Stimulated activated CD4-positive, alpha-beta T cell treated with anti-CD3 and anti-CD28 coated beads, Interleukin-12 subunit alpha, Interleukin-12 subunit beta, amount 100 ng/mL, for 48 hours (primary cell): ENCODE measurements around the gene PIK3CG.
"Not testable (repeated sequence)": the region's sequence is repeated elsewhere in the genome, so short reads cannot be mapped to it uniquely, and the experiment has no call there.

Experiments
- DNase-seq, 3 donors: peaks; one replicate each; pipeline ENCODE4 v3.0.0-alpha.2; 2020; ENCODE audit warnings: low read depth in 2 of 3, low spot score in 1 of 3

Gene PIK3CG

DNA sequence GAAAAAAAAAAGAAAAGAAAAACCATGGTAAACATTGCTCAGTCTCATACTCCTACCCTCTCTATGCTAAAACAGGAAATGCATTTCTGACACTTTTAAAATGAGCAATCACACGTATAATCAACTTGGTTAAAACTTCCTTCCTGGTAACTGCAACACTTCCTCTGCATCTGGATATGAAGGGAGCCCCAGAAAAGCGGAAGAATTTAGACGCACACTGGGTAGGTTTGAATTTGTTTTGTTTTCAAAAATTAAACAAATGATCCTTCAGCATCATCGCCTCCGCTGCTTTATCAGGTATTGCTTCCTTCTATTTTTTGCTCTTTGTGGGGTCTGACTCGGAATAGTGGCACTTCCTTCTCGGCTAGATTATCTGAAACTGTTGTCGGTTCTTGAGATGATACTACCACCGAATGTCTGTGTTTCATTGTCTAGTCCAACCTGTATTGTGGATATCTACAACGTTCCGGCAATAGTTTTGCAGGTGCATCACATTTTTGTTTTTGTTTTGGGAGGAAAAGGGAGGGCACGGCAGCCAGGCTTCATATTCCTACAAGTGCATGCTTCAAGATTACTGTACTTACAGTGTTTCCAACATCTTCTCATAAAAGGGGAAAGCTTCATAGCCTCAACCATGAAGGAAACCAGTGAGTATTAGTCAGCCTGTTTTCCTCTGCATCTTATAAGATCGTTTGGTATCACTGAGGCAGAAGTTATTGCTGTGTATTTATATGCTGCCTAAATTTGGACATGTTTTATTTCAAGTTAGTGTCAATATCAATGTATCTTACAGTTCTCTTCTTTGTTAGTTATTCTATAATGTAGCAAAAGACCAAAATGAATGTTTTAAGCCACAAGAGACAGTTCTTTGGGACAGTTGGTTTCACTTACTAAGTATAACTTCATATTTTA lies at the start of gene PIK3CG:
TSS of gene PIK3CG (plus strand) at position 153 of the 912 bp plus-strand sequence. CDS start 2,280 bp downstream, outside the sequence.
- no peak for DNase-seq

DNA sequence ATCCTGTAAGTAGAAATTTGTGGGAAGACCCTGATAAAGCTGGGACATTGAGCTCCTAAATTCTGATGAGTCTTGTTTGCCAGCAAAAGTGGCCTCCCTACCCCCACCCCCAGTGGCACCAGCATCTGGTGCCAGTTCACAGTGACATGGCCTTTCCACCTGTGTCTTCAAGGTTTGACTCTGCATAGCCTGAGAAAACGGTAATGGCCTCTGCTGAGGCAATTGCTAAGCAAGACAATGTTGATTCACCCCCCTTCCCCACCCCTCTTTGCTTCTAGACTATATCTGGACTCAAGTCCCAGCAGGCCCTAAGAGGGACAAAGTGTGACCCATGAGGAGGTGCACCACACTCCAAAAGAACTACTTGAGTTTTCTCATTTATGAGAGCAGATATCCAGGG lies 48.0 kb upstream of the PIK3CG start:
- no peak for DNase-seq

DNA sequence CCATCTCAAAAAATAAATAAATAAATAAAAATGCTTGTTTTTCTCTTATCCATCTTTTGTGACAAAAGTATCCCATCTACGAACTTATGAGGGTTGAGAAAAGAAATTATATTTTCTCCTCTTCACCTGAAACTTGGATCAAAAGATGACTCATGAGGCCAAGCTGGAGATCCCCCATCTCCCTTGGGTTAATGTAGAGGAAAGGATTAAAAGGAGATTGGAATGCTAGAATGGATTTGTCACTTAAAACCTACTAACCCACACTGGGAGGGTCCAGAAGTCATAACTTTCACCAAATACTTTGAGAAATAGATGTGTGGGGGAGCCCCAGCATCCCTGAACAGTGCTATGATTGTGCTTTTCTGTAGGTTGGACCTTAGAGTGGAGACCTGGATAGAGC lies 46.3 kb upstream of the PIK3CG start:
- DNase-seq: no peak

DNA sequence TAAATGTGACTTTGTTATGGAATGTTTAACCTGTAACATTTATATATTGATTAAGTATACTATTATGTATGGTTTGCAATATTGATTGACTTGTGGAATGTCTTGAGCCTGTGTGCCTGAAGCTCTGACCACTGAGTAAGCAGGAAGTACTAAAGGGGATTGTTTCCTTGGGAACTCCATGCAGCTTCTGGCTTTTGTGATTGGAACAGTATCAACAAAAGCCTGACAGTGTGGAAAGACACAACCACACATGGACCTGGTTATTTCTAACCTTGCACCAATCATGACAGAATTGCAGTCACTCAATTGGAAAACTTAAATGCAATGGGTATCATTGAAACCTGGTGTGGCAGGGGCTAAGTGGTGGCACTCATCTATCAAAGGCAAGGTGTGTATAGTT lies 45.5 kb upstream of the PIK3CG start:
- DNase-seq: no peak

DNA sequence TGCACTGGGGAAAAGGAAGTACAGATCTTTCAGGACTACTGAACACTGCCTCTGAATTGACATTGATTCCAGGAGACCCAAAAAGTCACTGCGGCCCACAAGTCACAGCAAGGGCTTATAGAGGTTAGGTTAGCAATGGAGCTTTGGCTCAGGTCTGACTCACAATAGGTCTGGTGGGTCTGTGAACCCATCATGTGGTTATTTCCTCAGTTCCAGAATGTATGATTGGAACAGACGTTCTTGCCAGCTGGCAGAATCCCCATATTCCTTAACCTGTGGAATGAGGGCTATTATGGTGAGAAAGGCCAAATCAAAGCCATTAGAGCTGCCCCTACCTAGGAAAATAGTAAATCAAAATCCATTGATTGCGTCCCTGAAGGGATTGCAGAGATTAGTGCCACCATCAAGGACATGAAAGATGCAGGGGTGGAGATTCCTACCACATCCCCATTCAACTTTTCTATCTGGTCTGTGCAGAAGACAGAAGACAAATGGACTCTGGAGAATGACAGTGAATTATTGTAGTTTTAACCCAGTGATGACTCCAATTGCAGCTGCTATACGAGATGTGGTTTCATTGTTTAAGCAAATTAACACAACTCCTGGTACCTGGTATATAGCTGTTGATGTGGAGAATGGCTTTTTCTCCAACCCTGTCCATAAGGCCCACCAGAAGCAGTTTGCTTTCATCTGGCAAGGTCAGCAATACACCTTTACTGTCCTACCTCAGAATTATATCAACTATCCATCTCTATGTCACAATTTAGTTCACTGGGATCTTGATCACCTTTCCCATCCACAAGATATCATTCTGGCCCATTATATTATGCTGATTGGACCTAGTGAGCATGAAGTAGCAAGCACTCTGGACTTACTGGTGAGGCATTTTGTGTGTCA lies 44.5 kb upstream of the PIK3CG start:
- no peak for DNase-seq

DNA sequence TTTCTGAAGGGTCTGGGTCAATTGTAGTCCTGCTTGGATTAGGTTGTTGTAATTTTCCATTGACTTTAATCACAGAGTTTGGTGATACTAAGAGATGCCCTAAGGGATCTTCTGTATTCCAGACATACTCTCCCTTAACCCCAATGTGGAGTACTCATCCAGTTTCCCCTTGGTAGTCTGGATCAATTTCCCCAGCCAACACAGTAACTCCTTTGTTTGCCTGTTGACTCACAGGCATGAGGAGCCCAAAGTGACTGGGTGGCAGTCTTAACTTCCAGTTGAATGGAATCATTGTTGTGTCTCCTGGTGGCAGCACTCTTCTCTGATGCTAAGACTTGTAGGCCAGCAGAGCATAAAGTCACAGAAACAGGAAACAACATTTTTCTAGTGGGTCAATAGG lies 41.5 kb upstream of the PIK3CG start:
- no peak for DNase-seq

DNA sequence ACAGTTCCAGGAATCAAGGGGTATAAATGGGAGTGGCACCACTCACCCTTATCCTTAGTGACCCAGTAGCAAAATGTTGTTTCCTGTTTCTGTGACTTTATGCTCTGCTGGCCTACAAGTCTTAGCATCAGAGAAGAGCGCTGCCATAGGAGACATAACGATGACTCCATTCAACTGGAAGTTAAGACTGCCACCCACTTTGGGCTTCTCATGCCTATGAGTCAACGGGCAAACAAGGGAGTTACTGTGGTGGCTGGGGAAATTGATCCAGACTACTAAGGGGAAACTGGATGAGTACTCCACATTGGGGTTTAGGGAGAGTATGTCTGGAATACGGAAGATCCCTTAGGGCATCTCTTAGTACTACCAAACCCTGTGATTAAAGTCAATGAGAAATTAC lies 40.6 kb upstream of the PIK3CG start:
- no peak for DNase-seq

DNA sequence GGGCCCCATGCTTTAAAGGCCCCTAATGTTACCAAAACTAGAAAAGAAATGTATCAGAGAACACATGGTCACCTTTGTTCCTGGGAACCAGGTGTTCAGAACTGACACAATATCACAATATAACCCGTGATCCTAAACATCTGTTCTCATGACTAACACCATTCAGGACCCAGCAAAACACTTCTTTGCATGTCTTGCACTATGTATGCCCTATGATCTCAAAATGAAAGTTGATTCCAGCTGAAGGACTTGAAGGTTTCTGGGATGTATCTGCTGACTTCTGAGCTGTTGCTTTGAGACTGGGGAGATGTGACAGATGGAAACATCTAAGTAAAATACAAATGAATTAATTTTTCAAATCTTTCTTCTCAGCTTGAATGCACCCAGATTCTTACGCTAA lies 37.5 kb upstream of the PIK3CG start:
- no peak for DNase-seq

DNA sequence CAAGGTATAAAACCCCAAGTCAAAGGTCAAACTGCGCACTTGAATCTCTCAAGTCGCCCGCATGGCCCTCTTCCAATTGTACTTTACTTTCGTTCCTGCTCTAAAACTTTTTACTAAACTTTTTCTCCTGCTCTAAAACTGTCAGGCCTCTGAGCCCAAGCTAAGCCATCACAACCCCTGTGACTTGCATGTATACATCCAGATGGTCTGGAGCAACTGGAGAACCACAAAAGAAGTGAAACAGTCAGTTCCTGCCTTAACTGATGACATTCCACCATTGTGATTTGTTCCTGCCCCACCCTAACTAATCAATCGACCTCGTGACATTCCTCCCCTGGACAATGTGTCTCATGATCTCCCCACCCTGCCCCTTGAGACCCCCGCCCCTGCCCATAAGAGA lies 35.6 kb upstream of the PIK3CG start:
- DNase-seq: no peak

DNA sequence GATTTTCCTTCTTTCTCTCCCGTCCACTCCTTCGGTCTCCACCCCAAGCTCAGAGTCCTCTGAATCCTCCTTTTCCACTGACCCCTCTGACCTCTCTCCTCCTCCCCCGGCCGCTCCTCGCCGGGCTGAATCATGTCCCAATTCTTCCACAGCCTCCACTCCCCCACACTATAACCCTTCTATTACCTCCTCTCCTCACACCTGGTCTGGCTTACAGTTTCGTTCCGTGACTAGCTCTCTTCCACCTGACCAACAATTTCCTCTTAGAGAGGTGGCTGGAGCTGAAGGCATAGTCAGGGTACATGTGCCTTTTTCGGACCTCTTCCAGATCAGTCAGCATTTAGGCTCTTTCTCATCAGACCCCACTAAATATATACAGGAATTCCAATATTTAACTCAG lies 34.2 kb upstream of the PIK3CG start:
- DNase-seq: not testable (repeated sequence)

DNA sequence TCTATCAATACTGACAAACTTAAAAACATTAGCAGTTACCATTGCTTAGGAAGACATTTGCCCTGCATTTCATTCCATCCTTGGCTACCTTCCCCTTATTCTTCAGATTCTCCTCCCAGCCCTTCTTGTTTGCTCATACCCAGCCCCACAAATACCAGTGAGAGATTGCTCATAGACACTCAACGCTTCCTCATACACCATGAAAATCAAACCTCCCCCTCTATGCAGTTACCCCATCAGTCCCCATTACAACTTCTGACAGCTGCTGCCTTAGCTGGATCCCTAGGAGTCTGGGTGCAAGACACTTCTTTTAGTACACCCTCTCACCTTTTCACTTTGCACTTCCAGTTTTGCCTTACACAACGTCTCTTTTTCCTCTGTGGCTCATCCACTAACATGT lies 28.3 kb upstream of the PIK3CG start:
- DNase-seq: no peak

DNA sequence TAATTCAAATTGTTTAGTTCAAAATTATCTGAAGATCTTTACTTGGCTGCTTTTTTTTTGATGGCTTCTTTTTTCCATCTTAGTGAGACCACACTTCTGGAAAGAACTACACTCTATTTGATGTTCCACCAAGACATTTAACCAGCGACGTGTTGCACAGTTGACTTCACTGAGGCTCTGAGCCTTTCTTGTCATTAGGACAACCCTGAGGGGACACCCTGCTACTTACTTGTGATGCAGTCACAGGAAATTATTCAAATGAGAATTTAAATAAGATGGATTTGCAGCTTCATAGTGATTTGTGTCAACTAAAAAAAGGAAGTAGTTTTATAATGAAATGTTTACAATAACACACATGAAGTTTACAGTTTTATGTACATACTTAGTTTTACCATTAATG lies 25.6 kb upstream of the PIK3CG start:
- DNase-seq: no peak

DNA sequence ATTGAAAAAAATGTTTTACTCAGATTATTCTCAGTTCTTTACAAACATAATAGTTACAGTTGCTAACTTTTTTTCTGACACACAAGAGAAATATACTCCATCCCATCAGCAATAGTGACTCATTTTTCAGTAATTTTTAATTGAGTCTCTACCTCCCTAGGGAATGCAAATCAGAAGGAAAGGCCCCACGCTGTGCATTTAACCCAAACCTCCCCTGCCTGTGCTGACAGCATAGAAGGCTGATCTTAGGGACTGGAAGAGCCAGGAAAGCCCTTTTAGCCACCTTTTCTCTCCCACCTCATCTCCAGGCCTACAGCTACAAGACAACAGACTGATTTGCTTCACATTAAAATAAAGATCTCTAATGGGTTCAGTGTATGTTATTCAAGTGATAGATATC lies 24.7 kb upstream of the PIK3CG start:
- no peak for DNase-seq

DNA sequence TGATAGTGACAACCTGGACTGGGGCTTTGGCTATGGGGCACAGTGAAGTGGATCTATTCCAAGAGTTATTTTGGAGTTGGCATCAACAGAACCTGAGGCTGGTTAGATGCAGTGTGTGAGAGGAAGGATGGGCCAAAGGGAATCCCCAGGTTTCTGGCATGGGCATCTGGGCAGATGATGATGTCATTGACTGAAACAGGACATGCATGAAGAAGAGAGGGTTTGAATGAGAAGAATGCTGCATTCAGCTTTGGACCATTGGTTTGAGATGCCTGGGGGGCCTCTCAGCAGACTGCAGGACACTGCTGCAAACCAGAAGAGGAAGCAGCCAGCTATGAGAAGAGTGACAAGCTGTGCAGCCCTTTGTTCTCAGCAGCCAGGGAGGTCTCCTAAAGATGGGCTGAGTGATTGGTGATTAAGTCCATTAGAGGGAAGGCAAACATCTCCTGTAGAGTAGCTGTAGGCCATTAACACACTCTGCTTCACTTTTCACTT lies 23.1 kb upstream of the PIK3CG start:
- DNase-seq: no peak

DNA sequence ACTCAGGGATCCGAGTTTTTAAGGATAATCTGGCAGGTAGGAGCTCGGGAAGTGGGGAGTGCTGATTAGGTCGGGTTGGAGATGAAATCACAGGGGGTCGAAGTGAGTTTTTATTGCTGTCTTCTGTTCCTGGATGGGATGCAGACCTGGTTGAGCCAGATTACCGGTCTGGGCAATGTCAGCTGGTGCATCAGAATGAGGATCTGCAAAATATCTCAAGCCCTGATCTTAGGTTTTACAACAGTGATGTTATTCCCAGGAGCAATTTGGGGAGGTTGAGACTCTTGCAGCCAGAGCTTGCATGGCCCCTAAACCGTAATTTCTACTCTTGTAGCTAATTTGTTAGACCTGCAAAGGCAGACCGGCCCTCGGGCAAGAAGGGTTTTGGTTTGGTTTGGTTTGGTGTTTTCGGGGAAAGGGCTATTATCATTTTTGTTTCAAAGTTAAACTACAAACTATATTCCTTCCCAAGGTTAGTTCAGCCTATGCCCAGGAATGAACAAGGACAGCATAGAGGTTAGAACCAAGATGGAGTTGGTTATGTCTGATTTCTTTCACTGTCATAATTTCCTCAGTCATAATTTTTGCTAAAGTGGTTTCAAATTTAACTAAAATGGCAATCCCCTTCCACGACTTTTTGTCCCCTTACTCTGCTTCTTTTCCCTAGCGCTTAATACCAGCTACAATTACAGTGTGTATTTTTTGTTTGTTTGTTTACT lies 20.6 kb upstream of the PIK3CG start:
- no peak for DNase-seq

DNA sequence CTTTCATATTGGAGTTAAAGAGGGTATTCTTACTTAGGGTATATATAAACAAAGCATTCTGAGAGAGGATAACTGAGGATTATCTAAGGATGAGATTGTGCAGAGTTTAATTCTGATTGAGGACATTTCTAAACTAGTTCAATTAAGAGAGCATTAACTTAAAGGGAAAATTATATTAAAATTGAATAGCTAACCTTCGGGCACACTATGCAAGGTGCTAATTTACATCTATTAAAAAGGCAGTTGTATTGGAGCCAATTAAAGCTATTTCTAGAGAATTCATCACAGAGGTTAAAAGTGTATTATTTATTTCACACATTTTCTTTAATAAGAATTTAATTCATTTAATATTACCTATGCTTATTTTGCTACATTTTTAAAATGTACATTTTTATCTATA lies 17.0 kb upstream of the PIK3CG start:
- DNase-seq: no peak

DNA sequence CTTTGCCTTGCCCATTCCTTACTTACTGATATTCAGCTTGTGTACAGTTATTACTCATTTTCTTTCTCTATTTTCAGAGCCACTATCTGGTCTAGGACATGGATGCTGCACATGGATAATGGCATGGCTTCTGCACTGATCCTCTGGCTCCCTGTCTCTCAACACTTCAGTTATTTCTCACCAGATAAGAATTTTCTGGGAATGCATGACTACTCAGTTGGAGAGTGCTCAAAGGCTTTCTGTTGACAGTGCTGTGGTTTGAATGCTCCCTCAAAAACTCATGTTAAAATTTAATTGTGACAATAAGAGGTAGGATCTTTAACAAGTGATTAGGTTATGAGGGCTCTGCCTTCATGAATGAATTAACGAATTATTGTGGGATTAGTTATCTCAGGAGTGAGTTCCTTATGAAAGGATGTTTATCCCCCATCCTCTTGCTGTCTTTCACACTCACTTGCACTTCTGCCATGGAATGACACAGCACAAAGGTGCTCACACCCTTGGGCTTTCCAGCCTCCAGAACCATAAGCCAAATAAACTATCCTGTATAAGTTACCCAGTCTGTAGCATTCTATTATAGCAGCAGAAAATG lies 16.1 kb upstream of the PIK3CG start:
- DNase-seq: no peak

DNA sequence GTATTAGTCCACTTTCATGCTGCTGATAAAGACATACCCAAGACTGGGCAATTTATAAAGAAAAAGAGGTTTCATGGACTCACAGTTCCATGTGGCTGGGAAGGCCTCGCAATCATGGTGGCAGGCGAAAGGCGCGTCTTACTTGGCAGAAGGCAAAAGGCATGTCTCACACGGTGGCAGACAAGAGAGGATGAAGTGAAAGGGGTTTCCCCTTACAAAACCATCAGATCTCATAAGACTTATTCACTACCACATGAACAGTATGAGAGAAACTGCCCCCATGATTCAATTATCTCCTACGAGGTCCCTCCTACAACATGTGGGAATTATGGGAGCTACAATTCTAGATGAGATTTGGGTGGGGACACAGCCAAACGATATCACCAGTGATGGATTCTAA lies 13.4 kb upstream of the PIK3CG start:
- DNase-seq: not testable (repeated sequence)

DNA sequence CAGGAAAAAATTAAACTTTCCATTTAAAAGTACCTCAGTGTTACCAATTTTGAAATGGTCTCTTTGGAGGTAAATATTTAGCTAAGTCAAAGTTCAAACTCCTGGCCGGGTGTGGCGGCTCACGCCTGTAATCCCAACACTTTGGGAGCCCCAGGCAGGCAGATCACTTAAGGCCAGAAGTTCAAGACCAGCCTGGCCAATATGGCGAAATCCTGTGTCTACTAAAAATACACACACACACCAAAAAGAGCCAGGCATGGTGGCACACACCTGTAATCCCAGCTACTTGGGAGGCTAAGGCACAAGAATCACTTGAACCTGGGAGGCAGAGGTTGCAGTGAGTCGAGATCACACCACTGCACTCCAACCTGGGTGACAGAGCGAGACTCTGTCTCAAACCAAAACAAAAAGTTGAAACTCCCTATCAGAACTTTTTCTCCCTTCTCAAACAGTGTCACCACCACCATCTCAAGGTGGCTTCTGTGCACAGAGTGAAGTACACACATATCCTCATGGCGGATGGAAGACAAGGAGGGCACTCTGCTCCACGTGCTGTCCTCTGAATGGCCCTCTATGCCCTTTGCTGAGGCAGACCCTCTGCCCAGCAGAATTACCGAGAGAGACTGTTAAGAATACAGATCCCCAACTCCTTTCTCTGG lies 11.7 kb upstream of the PIK3CG start:
- no peak for DNase-seq

DNA sequence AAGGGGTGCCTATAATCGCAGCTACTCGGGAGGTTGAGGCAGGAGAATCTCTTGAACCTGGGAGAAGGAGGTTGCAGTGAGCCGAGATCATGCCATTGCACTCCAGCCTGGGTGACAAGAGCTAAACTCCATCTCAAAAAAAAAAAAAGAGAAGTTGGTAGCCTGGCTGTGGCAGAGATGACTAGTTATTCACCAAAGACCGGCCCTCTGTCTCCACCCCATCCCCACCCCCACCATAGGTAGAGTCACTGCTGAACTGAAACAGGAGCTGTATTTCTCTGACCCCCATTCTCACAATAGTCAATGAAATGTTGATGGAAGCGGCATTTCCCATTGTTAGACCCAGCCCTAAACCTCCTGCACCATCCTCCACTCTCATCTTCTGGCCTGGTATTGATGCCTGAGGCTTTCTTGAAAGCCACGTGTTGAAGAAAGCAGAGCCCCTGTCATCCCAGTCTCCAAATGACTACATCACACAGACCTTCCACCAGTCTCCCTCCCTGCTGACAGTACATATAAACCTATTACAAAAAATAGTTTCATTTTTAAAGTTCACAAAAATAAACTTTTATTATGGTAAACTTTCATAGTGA lies 9.4 kb upstream of the PIK3CG start:
- peak in 1 of 3 donors; percentile 2 for DNase-seq
